KOPT-K1 (cell line): ENCODE measurements around the gene NUMB.

Experiments
- H3K27ac ChIP-seq: fragments of 200-600 bp; sonication (generic); 2 replicates; pipeline ENCODE4 v1.5.1; 2016; ENCODE audit warnings: antibody characterized with exemption, mild to moderate bottlenecking, low read depth, low read length; ENCODE audit not compliant: poor library complexity, severe bottlenecking
- H3K36me3 ChIP-seq: fragments of 200-600 bp; sonication (generic); 2 replicates; pipeline ENCODE4 v1.5.1; 2017; ENCODE audit warnings: antibody characterized with exemption, mild to moderate bottlenecking, low read length, moderate library complexity; ENCODE audit not compliant: insufficient read depth
- H3K9me3 ChIP-seq: fragments of 200-600 bp; sonication (generic); 2 replicates; pipeline ENCODE4 v1.5.1; 2017; ENCODE audit warnings: antibody characterized with exemption, low read length, mild to moderate bottlenecking; ENCODE audit not compliant: insufficient read depth, poor library complexity, severe bottlenecking

Gene NUMB

GRCh38 chr14:73458183-73458976 lies at the start of gene NUMB:
NUMB (minus strand) TSS chr14:73458546; CDS start chr14:73355751, 102,795 bp downstream.
- H3K27ac ChIP-seq = peak within 1 kb of the TSS; percentile 63
- H3K36me3 ChIP-seq = no peaks in the 10 kb centered on the region
- no peaks in the 10 kb centered on the region for H3K9me3 ChIP-seq

- H3K27ac ChIP-seq = no peak overlapping the region
- no peaks in the 10 kb centered on the region for H3K9me3 ChIP-seq
- H3K36me3 ChIP-seq = peaks cover 18% of the 10 kb centered on the region
Measured at GRCh38 chr14:73503648-73504047, 45.3 kb upstream of the NUMB start.

DNA sequence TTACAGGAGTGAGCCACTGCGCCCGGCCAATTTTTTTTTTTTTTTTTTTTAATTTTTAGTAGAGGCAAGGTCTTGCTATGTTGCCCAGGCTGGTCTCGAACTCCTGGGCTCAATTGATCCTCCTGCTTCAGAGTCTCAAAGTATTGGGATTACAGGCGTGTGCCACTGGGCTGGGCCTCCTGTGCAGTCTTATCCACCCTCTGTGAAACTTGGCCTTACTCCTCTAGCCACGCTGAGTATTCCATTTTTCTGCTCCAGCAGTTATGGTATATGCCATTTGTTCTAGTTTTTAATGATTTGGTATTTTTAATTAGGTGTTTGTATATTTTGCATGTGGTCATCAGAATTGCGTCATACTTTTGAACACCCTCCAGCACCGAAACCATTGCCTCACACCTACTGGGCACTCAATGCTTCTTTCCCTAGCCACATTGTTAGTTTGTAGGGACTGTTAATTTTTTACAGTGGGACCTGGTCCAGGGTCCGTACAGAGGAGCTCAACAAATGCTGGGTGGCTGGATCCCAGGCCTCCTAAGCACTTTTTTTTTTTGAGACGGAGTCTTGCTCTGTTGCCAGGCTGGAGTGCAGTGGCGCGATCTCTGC lies 43.8 kb upstream of the NUMB start:
- no peaks in the 10 kb centered on the region for H3K9me3 ChIP-seq
- H3K36me3 ChIP-seq = peaks cover 33% of the 10 kb centered on the region

GRCh38 chr14:73500360-73500759 lies 42.0 kb upstream of the NUMB start:
- no peaks in the 10 kb centered on the region for H3K9me3 ChIP-seq
- H3K36me3 ChIP-seq = peaks cover 46% of the 10 kb centered on the region
- H3K27ac ChIP-seq = no peak overlapping the region

More for the DNA sequence above, 43.8 kb upstream of the NUMB start:
- no peak overlapping the region for H3K27ac ChIP-seq

- Histone ChIP-seq H3K9me3 (no peaks in the 10 kb centered on the region), H3K36me3 (peaks cover 70% of the 10 kb centered on the region), H3K27ac (no peak overlapping the region)
Measured at GRCh38 chr14:73494593-73494992, 36.2 kb upstream of the NUMB start.

DNA sequence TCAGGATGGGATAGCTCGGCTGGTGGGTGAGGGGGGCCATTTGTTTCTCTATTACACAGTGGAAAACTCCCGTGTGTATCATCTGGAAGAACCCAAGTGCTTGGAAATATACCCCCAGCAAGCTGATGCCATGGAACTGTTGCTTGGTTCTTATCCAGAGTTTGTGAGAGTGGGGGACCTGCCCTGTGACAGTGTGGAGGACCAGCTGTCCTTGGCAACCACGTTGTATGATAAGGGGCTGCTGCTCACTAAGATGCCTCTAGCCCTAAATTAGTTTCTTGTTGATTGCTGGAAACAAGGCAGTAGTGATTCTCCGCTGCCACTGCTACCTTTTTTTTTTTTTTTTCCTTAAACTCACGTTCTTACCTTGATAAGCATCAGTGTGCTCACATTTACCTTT lies 34.3 kb upstream of the NUMB start:
- peaks cover 51% of the 10 kb centered on the region for H3K36me3 ChIP-seq
- H3K27ac ChIP-seq = peak overlapping the region; percentile 86

DNA sequence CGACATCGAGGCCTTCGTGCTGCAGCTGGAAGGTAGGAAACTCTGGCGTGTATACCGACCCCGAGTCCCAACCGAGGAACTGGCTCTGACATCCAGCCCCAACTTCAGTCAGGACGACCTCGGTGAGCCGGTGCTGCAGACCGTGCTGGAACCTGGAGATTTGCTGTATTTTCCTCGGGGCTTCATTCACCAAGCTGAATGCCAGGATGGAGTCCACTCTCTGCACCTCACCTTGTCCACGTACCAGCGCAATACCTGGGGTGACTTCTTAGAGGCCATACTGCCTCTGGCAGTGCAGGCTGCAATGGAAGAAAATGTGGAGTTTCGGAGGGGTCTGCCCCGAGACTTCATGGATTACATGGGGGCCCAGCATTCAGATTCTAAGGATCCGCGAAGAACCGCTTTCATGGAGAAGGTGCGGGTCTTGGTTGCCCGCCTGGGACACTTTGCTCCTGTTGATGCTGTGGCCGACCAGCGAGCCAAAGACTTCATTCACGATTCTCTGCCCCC lies 33.8 kb upstream of the NUMB start:
- peaks cover 46% of the 10 kb centered on the region for H3K36me3 ChIP-seq
- no peaks in the 10 kb centered on the region for H3K9me3 ChIP-seq
- peak overlapping the region; percentile 86 for H3K27ac ChIP-seq

More for the DNA sequence above, 34.3 kb upstream of the NUMB start:
- H3K9me3 ChIP-seq = no peaks in the 10 kb centered on the region

GRCh38 chr14:73491256-73492042 lies 33.1 kb upstream of the NUMB start:
- H3K36me3 ChIP-seq = peaks cover 40% of the 10 kb centered on the region
- no peaks in the 10 kb centered on the region for H3K9me3 ChIP-seq
- peak overlapping the region; percentile 86 for H3K27ac ChIP-seq

DNA sequence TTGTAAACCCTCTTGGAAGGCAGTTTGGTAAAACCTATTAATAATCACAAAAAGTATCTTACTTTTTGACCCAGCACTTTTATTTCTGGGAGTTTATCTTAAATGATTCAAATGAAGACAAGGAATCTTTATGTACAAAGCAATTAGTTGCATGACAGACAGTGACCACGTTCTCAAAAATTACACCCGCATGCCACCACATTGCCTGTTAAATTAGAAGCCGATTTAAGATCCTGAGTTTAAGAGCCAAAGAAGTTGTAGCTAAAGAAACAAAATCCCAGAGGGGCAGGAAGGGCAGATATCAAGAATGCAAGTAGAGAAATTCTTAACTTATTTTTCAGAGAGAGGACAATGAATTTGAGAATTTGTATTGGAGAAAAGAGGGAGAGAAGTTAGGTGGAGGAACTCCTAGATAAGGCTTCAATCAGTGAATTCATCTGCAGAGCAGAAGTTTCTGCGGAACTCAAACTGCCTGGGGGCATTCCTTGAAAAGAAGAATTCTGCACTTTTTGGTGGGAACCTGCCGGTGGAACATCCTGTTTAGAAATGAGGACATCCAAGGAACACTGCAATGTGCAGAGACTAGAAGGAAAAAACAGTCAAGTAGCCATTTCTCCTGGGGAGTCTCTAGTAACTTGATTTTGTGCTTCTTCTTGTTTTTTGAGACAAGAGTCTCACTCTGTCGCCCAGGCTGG lies 31.3 kb upstream of the NUMB start:
- Histone ChIP-seq H3K9me3 (no peaks in the 10 kb centered on the region), H3K27ac (no peak overlapping the region), H3K36me3 (peaks cover 26% of the 10 kb centered on the region)

DNA sequence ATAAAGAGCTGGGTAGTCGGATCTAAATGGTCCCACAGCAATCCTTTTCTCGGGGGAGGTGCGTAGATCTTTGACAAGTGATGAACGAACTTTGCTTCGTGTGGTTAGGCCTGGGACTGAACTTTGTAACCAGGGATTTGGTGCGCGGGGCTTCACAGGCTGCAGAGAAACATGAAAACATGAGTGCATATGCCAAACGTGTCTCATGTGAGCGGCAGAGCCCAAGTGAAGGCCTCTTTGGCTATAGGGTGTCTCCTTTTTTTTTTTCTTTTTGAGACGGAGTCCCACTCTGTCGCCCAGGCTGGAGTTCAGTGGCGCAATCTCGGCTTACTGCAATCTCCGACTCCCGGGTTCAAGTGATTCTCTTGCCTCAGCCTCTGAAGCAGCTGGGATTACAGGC lies 20.3 kb upstream of the NUMB start:
- Histone ChIP-seq H3K9me3 (no peaks in the 10 kb centered on the region), H3K36me3 (no peaks in the 10 kb centered on the region), H3K27ac (no peak overlapping the region)

DNA sequence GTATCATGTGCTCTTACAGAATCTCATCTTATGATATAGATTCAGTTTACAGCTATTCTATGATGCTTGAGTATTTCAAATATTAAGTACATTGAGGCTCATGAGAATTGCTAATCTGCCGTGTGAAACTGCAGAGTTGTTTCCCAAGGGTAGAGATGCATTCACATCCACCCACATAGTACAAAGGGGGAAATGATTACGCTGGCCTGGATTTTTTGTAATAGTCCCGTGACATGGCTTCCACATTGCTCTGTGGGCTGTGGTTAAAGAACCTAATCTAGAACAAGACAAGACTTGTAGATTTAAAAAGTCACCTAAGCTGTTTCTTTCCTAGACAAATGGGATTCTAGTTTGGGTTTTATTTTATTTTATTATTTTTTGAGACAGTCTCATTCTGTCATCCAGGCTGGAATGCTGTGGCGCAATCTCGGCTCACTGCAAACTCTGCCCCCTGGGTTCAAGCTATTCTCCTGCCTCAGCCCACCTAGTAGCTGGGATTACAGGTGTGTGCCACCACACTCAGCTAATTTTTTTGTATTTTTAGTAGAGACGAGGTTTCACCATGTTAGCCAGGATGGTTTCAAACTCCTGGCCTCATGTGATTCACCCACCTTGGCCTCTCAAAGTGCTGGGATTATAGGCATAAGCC lies 19.4 kb upstream of the NUMB start:
- H3K36me3 ChIP-seq = no peaks in the 10 kb centered on the region
- H3K9me3 ChIP-seq = no peaks in the 10 kb centered on the region
- H3K27ac ChIP-seq = no peak overlapping the region

DNA sequence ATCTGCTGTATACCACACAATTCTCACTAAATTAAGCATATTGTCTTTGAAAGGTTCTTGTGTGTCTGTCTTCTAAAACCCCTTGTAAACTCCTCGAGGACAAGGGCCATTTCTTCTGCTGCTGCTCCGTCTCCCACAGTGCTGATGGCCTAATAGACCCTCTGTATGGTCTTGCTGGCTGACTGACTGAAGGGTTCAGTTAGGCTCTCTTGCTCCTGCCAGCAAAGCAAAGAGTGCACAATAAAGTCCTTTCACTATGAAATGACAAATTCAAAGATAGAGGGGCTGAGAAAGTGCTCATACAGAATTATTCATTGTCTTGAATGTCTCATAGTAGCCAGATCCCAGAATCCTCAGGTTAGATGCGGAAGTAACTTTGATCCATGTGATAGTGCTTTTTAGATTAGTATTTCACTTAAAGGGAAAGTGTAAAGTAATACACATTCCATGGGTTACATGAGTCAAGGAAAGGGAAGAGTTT lies 18.1 kb upstream of the NUMB start:
- H3K9me3 ChIP-seq = no peaks in the 10 kb centered on the region
- no peaks in the 10 kb centered on the region for H3K36me3 ChIP-seq
- H3K27ac ChIP-seq = no peak overlapping the region

DNA sequence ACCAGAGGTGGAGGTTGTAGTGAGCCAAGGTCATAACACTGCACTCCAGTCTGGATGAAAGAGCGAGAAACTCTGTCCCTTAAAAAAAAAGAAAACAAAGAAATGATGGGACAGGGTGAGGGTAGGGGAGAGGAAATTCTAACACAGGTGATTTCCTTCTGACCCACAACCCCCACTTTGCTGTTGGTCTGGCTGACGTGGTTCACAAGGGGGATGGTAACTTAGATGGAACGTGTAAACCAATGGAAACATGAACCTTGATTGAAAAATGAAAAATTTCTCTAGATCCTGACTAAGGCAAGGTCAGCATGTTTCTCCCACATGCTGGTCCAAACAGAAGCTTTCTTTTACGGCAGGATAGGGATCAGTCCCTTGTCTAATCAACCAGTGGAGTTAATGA lies 16.6 kb upstream of the NUMB start:
- no peaks in the 10 kb centered on the region for H3K9me3 ChIP-seq
- H3K36me3 ChIP-seq = no peaks in the 10 kb centered on the region
- H3K27ac ChIP-seq = no peak overlapping the region
